Measurements from ENCODE around the gene METTL4. TPM values are rescaled to one million over a fixed set of nuclear protein-coding genes. Genes with fewer than 3 reads are reported as not detected.

The METTL4 gene
- total and polyA plus RNA-seq, 2 of the 8 experiments (the other 6 are each of a cell fraction or from before 2014, with no cell fraction given): 8.5 to 11.5 TPM

- Histone ChIP-seq H3K27ac (ENCODE audit: low read depth, low read length) (no peak overlapping the region), H4K5ac (ENCODE audit: insufficient read length, low read depth, low read length) (no peak overlapping the region), H4K8ac (ENCODE audit: extremely low read depth, insufficient read depth, low read length) (no peak overlapping the region), H2BK5ac (ENCODE audit: low read depth, low read length) (no peak overlapping the region), H3K23ac (ENCODE audit: insufficient read length) (no peak overlapping the region), H3K23me2 (ENCODE audit: low read depth, low read length) (no peaks in the 10 kb centered on the region), H3K27me3 (replicated peaks in 1 of 4; ENCODE audit: control insufficient read depth in 3 of 4, extremely low read depth in 1 of 4, insufficient read depth in 3 of 4, low read length in 3 of 4) (no peaks in the 10 kb centered on the region), H3K4ac (replicated peaks; ENCODE audit: insufficient read length, low read depth, low read length) (no peak overlapping the region), H3K79me2 (ENCODE audit: control insufficient read depth in 1 of 2, insufficient read depth in 2 of 2, low read length in 2 of 2) (no peaks in the 10 kb centered on the region), H2AK5ac (ENCODE audit: low read depth, low read length) (no peak overlapping the region), H3K18ac (ENCODE audit: extremely low read depth, low read length) (no peak overlapping the region), H3K79me1 (ENCODE audit: low read depth, low read length) (no peaks in the 10 kb centered on the region), H2AFZ (ENCODE audit: low read length) (no peak overlapping the region), H3K9me3 (ENCODE audit: insufficient read depth in 2 of 2, low read depth in 1 of 2, low read length in 1 of 2) (0 out of 4 replicates have a peak, but pooled peaks cover 0 to 1% of the 10 kb centered on the region in 2 experiments), H3K9ac (replicated peaks in 1 of 4; ENCODE audit: extremely low read depth in 1 of 4, low read depth in 3 of 4, low read length in 3 of 4) (no peak overlapping the region), H3K14ac (ENCODE audit: insufficient read length) (no peak overlapping the region), H2BK120ac (replicated peaks; ENCODE audit: low read depth, low read length) (no peak overlapping the region), H4K91ac (replicated peaks; ENCODE audit: insufficient read length, low read length) (no peak overlapping the region), H4K20me1 (replicated peaks in 1 of 2; ENCODE audit: control insufficient read depth in 1 of 2, insufficient read depth in 2 of 2, low read length in 2 of 2) (no peaks in the 10 kb centered on the region), H3K36me3 (ENCODE audit: control insufficient read depth in 2 of 4, insufficient read depth in 4 of 4, low read length in 3 of 4) (peaks cover 0 to 3% (median 0%) of the 10 kb centered on the region in 4 experiments; a peak in 2 of 8 replicates), H2BK15ac (ENCODE audit: low read length) (no peak overlapping the region), H3K56ac (replicated peaks; ENCODE audit: insufficient read length, low read depth, low read length) (no peak overlapping the region), H3K4me2 (ENCODE audit: insufficient read depth in 1 of 2, low read depth in 2 of 2, low read length in 2 of 2) (no peak overlapping the region), H3K4me1 (replicated peaks in 1 of 4; ENCODE audit: control insufficient read depth in 3 of 4, insufficient read depth in 4 of 4, low read length in 3 of 4) (no peaks in the 10 kb centered on the region), H2BK20ac (ENCODE audit: low read length) (no peak overlapping the region), H3K4me3 (ENCODE audit: extremely low read depth in 1 of 4, insufficient read depth in 2 of 4, low read depth in 3 of 4, low read length in 4 of 4) (no peak overlapping the region), H2BK12ac (ENCODE audit: low read depth, low read length) (no peak overlapping the region)
- no peak for DNase-seq (ENCODE audit: low read depth in 1 of 2, low spot score in 2 of 2)
- ChIA-PET POLR2A (ENCODE audit: partially characterized antibody) (interaction anchor here (1.2 kb wide), 1 partner anchor 10 kb away, joined by 3 read pairs; no protein-coding TSS in a partner anchor), CTCF (ENCODE audit: partially characterized antibody) (interaction anchor here (0.8 to 1.1 kb wide), 3 partner anchors 200 to 789 kb away, joined by 3 to 5 read pairs (median 3); no protein-coding TSS in a partner anchor)
- FAIRE-seq: no peak
- WGBS, 2 experiments (ENCODE audit: extremely low coverage in 1 of 2, insufficient coverage in 1 of 2, insufficient read length in 1 of 2, insufficient replicate concordance in 2 of 2, low coverage in 1 of 2, low lambda C conversion rate in 2 of 2, missing lambda C conversion rate in 1 of 2): 61% methylated on average over 3 of the region's 3 CpGs; no CpG with 5 or more reads in 1 of the 2 experiments
- TF ChIP-seq E2F6 (IDR thresholded peaks at IDR 0.05) (no peak), EGR1 (IDR thresholded peaks at IDR 0.05; ENCODE audit: borderline replicate concordance, low read depth, low read length) (no peak), JUN (IDR thresholded peaks at IDR 0.05; ENCODE audit: low read depth, low read length) (no peak), KDM1A (IDR thresholded peaks at IDR 0.05; ENCODE audit: borderline replicate concordance, low read length) (no peak), GABPA (IDR thresholded peaks at IDR 0.05; ENCODE audit: borderline replicate concordance, insufficient read depth, low read length) (no peak), RXRA (IDR thresholded peaks at IDR 0.05; ENCODE audit: insufficient read depth, low read depth, low read length) (no peak), CBX5 (IDR thresholded peaks at IDR 0.05; ENCODE audit: low read depth, low read length) (no peak), ASH2L (IDR thresholded peaks at IDR 0.05; ENCODE audit: low read length) (no peak), YY1 (IDR thresholded peaks at IDR 0.05; ENCODE audit: low read depth, low read length) (no peak), BCL11A (IDR thresholded peaks at IDR 0.05; ENCODE audit: low read depth in 2 of 2, low read length in 2 of 2) (no peak), SP2 (IDR thresholded peaks at IDR 0.05; ENCODE audit: low read length) (no peak), NANOG (IDR thresholded peaks at IDR 0.05; ENCODE audit: insufficient read depth, low read depth, low read length, poor library complexity, severe bottlenecking) (no peak), SUZ12 (IDR thresholded peaks at IDR 0.05; ENCODE audit: low read length) (no peak), POLR2AphosphoS5 (IDR thresholded peaks at IDR 0.05; ENCODE audit: low read depth, low read length) (no peak)
These were observed 34.0 kb downstream of the METTL4 start for GRCh38 chr18:2537296-2537695.

All from H1 (cell line).